Keratinocyte (primary cell): ENCODE results near the gene RTBDN. TPM values are rescaled to one million over a fixed set of nuclear protein-coding genes. Genes with fewer than 3 reads are reported as not detected.

ENCODE experiments used
- DNase-seq: peaks from one replicate; pipeline ENCODE4 v3.0.0-alpha.2; 2011; ENCODE audit warnings: low read depth, missing footprints, low spot score
- FAIRE-seq: peaks from 2 replicates; lab custom pipeline; 2011; peaks lifted over from hg19 to GRCh38; lab: Jason Lieb, UNC
- H2AFZ ChIP-seq: 2 replicates; pipeline ENCODE4 v1.6.0; 2012; ENCODE audit warnings: low read length, control low read depth, inconsistent platforms; ENCODE audit not compliant: control insufficient read depth
- H3K27ac ChIP-seq: 2 replicates; pipeline ENCODE4 v1.5.1; 2011; ENCODE audit warnings: low read length; ENCODE audit not compliant: control insufficient read depth, insufficient read depth
- H3K27me3 ChIP-seq: 3 replicates; pipeline ENCODE4 v1.6.0; 2011; ENCODE audit warnings: low read length; ENCODE audit not compliant: control insufficient read depth, insufficient read depth; ENCODE audit errors: extremely low read depth
- H3K36me3 ChIP-seq, 2 experiments: 2 replicates in 1 of 2; 3 replicates in 1 of 2; pipeline ENCODE4 v1.5.1; 2011; ENCODE audit warnings: low read length in 2 of 2, mild to moderate bottlenecking in 1 of 2; ENCODE audit not compliant: control insufficient read depth in 2 of 2, insufficient read depth in 2 of 2; ENCODE audit errors: extremely low read depth in 1 of 2
- H3K4me1 ChIP-seq: 3 replicates; pipeline ENCODE4 v1.5.1; 2011; ENCODE audit warnings: low read length; ENCODE audit not compliant: control insufficient read depth, insufficient read depth; ENCODE audit errors: extremely low read depth
- H3K4me2 ChIP-seq: 3 replicates; pipeline ENCODE4 v1.6.0; 2011; ENCODE audit warnings: low read depth, low read length; ENCODE audit not compliant: control insufficient read depth, insufficient read depth; ENCODE audit errors: extremely low read depth
- H3K4me3 ChIP-seq, 3 experiments: fragments of 200-600 bp in 1 of 3; sonication (generic) in 1 of 3; 2 replicates in 2 of 3; 3 replicates in 1 of 3; pipeline ENCODE4 v1.5.1; 2011 to 2016; ENCODE audit warnings: low read length in 3 of 3, mild to moderate bottlenecking in 3 of 3, control low read depth in 2 of 3, inconsistent platforms in 1 of 3, low read depth in 1 of 3, mixed read lengths in 1 of 3, mixed run types in 1 of 3, moderate library complexity in 1 of 3; ENCODE audit not compliant: control insufficient read depth in 2 of 3, insufficient read depth in 2 of 3; ENCODE audit errors: extremely low read depth in 1 of 3
- H3K79me2 ChIP-seq: 2 replicates; pipeline ENCODE4 v1.6.0; 2012; ENCODE audit warnings: low read length; ENCODE audit not compliant: control insufficient read depth, insufficient read depth
- H3K9ac ChIP-seq: 3 replicates; pipeline ENCODE4 v1.6.0; 2011; ENCODE audit warnings: low read length; ENCODE audit not compliant: control insufficient read depth, insufficient read depth; ENCODE audit errors: extremely low read depth
- H3K9me1 ChIP-seq: 3 replicates; pipeline ENCODE4 v1.6.0; 2011; ENCODE audit warnings: low read length; ENCODE audit not compliant: control insufficient read depth, insufficient read depth; ENCODE audit errors: extremely low read depth
- H3K9me3 ChIP-seq: 2 replicates; pipeline ENCODE4 v1.5.1; 2012; ENCODE audit warnings: low read depth, low read length; ENCODE audit not compliant: control insufficient read depth
- H4K20me1 ChIP-seq: 3 replicates; pipeline ENCODE4 v1.6.0; 2011; ENCODE audit warnings: low read length; ENCODE audit not compliant: control insufficient read depth, insufficient read depth; ENCODE audit errors: extremely low read depth
- EZH2 ChIP-seq: IDR thresholded peaks from one replicate; pipeline ENCODE4 v1.6.1; 2012; ENCODE audit warnings: inconsistent platforms, mild to moderate bottlenecking, low read length, moderate library complexity
- dilution Hi-C: fragments of 300-500 bp; cut with MboI; formaldehyde crosslinking; loops from one replicate; pipeline ENCODE4 v1.7.0; 2020; ENCODE audit warnings: low sequenced_read_pairs; ENCODE audit not compliant: extremely low pct_ligation_motif_present
- polyA plus RNA-seq, 5 experiments: library from polyadenylated mRNA; depleted of rRNA in 3 of 5; stranded (reverse) in 3 of 5; stranded (forward) in 1 of 5; unstranded in 1 of 5; fragments of >200 nt; gene quantifications; 1 replicate in 1 of 5; 2 replicates in 3 of 5; 3 replicates in 1 of 5; pipeline versions ENCODE4 v1.2.1 to v1.2.3, GENCODE V29; 2011 to 2012; ENCODE audit warnings: missing spikeins in 2 of 5, low read depth in 1 of 5, low replicate concordance in 1 of 5
- TF ChIP-seq, protein P1 (sequence below), 3 experiments: IDR thresholded peaks in 1 of 3; conservative IDR thresholded peaks in 1 of 3; optimal IDR thresholded peaks in 1 of 3; 2 replicates in 2 of 3; 3 replicates in 1 of 3; pipeline versions ENCODE3 to v1.5.1; 2011; ENCODE audit warnings: low read length in 3 of 3, mild to moderate bottlenecking in 3 of 3, moderate library complexity in 2 of 3, control low read depth in 1 of 3, inconsistent platforms in 1 of 3; ENCODE audit not compliant: insufficient read depth in 2 of 3; ENCODE audit errors: extremely low read depth in 1 of 3

Gene RTBDN
- polyA plus RNA-seq, 1 donor (not counting 4 experiments of a cell fraction or from before 2014, with no cell fraction given): not detected

DNA sequence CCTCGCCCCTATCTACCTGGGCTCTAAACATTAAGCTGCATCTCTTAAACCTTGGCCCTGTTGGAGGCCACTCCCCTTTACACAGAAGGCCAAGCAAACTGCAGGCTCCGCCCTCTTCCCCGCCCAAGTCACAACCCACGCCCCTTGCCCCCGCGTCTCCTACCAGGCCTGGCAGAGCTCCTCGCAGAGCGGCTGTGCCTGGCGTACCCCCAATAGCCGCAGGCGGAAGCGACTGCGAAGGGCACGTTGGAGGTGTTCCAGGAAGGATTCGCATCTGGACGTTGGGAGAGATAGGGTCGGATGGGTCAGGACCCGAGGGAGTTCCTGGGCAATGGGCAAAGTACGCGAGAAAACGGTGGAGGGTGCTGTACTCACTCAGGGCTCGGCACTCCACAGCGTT is 5.9 kb downstream of the RTBDN start:
- no peaks in the 10 kb centered on the region for H3K36me3 ChIP-seq
- no peaks in the 10 kb centered on the region for H3K9me3 ChIP-seq
- peaks cover 16% of the 10 kb centered on the region for H3K27me3 ChIP-seq
- DNase-seq (no peak), FAIRE-seq (no peak)
- H3K9me1 ChIP-seq: no peaks in the 10 kb centered on the region
- no peak overlapping the region for H3K4me3 ChIP-seq
- TF ChIP-seq, protein P1, sequence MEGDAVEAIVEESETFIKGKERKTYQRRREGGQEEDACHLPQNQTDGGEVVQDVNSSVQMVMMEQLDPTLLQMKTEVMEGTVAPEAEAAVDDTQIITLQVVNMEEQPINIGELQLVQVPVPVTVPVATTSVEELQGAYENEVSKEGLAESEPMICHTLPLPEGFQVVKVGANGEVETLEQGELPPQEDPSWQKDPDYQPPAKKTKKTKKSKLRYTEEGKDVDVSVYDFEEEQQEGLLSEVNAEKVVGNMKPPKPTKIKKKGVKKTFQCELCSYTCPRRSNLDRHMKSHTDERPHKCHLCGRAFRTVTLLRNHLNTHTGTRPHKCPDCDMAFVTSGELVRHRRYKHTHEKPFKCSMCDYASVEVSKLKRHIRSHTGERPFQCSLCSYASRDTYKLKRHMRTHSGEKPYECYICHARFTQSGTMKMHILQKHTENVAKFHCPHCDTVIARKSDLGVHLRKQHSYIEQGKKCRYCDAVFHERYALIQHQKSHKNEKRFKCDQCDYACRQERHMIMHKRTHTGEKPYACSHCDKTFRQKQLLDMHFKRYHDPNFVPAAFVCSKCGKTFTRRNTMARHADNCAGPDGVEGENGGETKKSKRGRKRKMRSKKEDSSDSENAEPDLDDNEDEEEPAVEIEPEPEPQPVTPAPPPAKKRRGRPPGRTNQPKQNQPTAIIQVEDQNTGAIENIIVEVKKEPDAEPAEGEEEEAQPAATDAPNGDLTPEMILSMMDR (optimal IDR thresholded peaks at IDR 0.05 in 1 of 3, IDR thresholded peaks at IDR 0.05 in 1 of 3, conservative IDR thresholded peaks at IDR 0.05 in 1 of 3; ENCODE audit: extremely low read depth in 1 of 3, insufficient read depth in 2 of 3, low read length in 3 of 3): no peak
- TF ChIP-seq EZH2: no peak
- H3K4me2 ChIP-seq: peak overlapping the region; percentile 27
- H2AFZ ChIP-seq: no peak overlapping the region
- no peak overlapping the region for H3K27ac ChIP-seq
- no peak overlapping the region for H3K9ac ChIP-seq
- no peaks in the 10 kb centered on the region for H4K20me1 ChIP-seq
- dilution Hi-C loops: no loop called here
- no peaks in the 10 kb centered on the region for H3K79me2 ChIP-seq
- H3K4me1 ChIP-seq: peaks cover 8% of the 10 kb centered on the region

- Histone ChIP-seq H3K36me3 (no peaks in the 10 kb centered on the region), H4K20me1 (no peaks in the 10 kb centered on the region), H3K4me2 (no peak overlapping the region), H3K79me2 (no peaks in the 10 kb centered on the region), H3K9me1 (no peaks in the 10 kb centered on the region), H2AFZ (peak overlapping the region; percentile 39), H3K9ac (no peak overlapping the region), H3K9me3 (no peaks in the 10 kb centered on the region), H3K27me3 (peaks cover 8% of the 10 kb centered on the region), H3K27ac (no peak overlapping the region), H3K4me1 (no peaks in the 10 kb centered on the region), H3K4me3 (no peak overlapping the region)
- no peak for FAIRE-seq
- DNase-seq: no peak
- dilution Hi-C loops: no loop called here
- TF ChIP-seq, protein P1 (optimal IDR thresholded peaks at IDR 0.05 in 1 of 3, IDR thresholded peaks at IDR 0.05 in 1 of 3, conservative IDR thresholded peaks at IDR 0.05 in 1 of 3; ENCODE audit: extremely low read depth in 1 of 3, insufficient read depth in 2 of 3, low read length in 3 of 3): peak in 2 of 3 experiments; percentile 58 to 66
- no peak for TF ChIP-seq EZH2
Measured at GRCh38 chr19:12825254-12826131, 8.9 kb downstream of the RTBDN start.
